Measurements from ENCODE around the gene AVPI1. TPM values are rescaled to one million over a fixed set of nuclear protein-coding genes. Genes with fewer than 3 reads are reported as not detected.
A peak's percentile ranks its signal among the peaks of the same experiment; 100 is the strongest.

Gene AVPI1
- total and polyA plus RNA-seq, 2 of the 13 experiments (the other 11 are each of a cell fraction or from before 2014, with no cell fraction given): 39.8 to 61.2 TPM

GRCh38 chr10:97647556-97647955 lies 39.5 kb downstream of the AVPI1 start:
- H3K4me3 ChIP-seq (replicated peaks in 1 of 3; ENCODE audit: insufficient read depth in 1 of 3, low read depth in 2 of 3, low read length in 3 of 3): no peak overlapping the region
- WGBS (ENCODE audit: low lambda C conversion rate): 72% methylated on average over 1 of the region's 1 CpG
- H4K20me1 ChIP-seq (ENCODE audit: insufficient read depth, low read length): no peaks in the 10 kb centered on the region
- no peaks in the 10 kb centered on the region for H3K27me3 ChIP-seq (ENCODE audit: control insufficient read depth in 1 of 2, insufficient read depth in 2 of 2, low read length in 2 of 2)
- no peak overlapping the region for H3K27ac ChIP-seq (ENCODE audit: extremely low read length, insufficient read depth, low read length)
- peaks cover 5% of the 10 kb centered on the region for H3K79me2 ChIP-seq (ENCODE audit: insufficient read depth, low read length)
- peaks cover 15 to 28% of the 10 kb centered on the region in 2 experiments for H3K36me3 ChIP-seq (replicated peaks in 1 of 2; ENCODE audit: control insufficient read depth in 1 of 2, insufficient read depth in 2 of 2, low read length in 2 of 2)
- no peak for DNase-seq (ENCODE audit: low spot score)
- H2AFZ ChIP-seq (ENCODE audit: low read length): no peak overlapping the region
- BruUV-seq (replicated peaks): no TSS peak
- intact Hi-C loops (cut with micrococcal nuclease; ENCODE audit: unreplicated experiment): no loop called here
- no peaks in the 10 kb centered on the region for H3K9me3 ChIP-seq (ENCODE audit: low read length)
- H3K9ac ChIP-seq (ENCODE audit: insufficient read depth, low read depth, low read length): no peak overlapping the region
- ChIA-PET CTCF (ENCODE audit: low intra/inter-chr PET ratio, low total read pairs) (no interaction called here), POLR2A (no interaction called here)
- in situ Hi-C loops (cut with HindIII; ENCODE audit: extremely low pct_ligation_motif_present, low pct_unique_long_range_greater_than_20kb): no loop called here
- H3K4me2 ChIP-seq (ENCODE audit: low read depth, low read length): no peak overlapping the region
- TF ChIP-seq SP1 (IDR thresholded peaks at IDR 0.05): no peak
- TF ChIP-seq SP1 (CRISPR knock-in tag; IDR thresholded peaks at IDR 0.05): no peak
- TF ChIP-seq CEBPB (IDR thresholded peaks at IDR 0.05; ENCODE audit: borderline replicate concordance, low read depth, low read length): peak; percentile 57; the same call in 1 of the 2 replicates
- no peak for FAIRE-seq
- no peak for ATAC-seq
- H3K4me1 ChIP-seq (ENCODE audit: insufficient read depth, low read length): peaks cover 28% of the 10 kb centered on the region

- CTCF ChIA-PET (ENCODE audit: low intra/inter-chr PET ratio, low total read pairs): no interaction called here
- H3K27me3 ChIP-seq (ENCODE audit: control insufficient read depth in 1 of 2, insufficient read depth in 2 of 2, low read length in 2 of 2): no peaks in the 10 kb centered on the region
- WGBS (ENCODE audit: low lambda C conversion rate): 97% methylated on average over 4 of the region's 4 CpGs
- FAIRE-seq (no peak), DNase-seq (ENCODE audit: low spot score) (no peak), ATAC-seq (no peak)
- POLR2A ChIA-PET: no interaction called here
- no peak overlapping the region for H3K27ac ChIP-seq (ENCODE audit: extremely low read length, insufficient read depth, low read length)
- peaks cover 35% of the 10 kb centered on the region for H3K4me1 ChIP-seq (ENCODE audit: insufficient read depth, low read length)
- in situ Hi-C loops (cut with HindIII; ENCODE audit: extremely low pct_ligation_motif_present, low pct_unique_long_range_greater_than_20kb) (no loop called here), intact Hi-C loops (cut with micrococcal nuclease; ENCODE audit: unreplicated experiment) (no loop called here)
- H3K4me2 ChIP-seq (ENCODE audit: low read depth, low read length): no peak overlapping the region
- peaks cover 7% of the 10 kb centered on the region for H3K79me2 ChIP-seq (ENCODE audit: insufficient read depth, low read length)
- H4K20me1 ChIP-seq (ENCODE audit: insufficient read depth, low read length): no peaks in the 10 kb centered on the region
- H2AFZ ChIP-seq (ENCODE audit: low read length): no peak overlapping the region
- H3K9me3 ChIP-seq (ENCODE audit: low read length): no peaks in the 10 kb centered on the region
- TF ChIP-seq NCOR1 (IDR thresholded peaks at IDR 0.05; ENCODE audit: borderline replicate concordance, low read length) (no peak), KLF15 (CRISPR knock-in tag; IDR thresholded peaks at IDR 0.05; ENCODE audit: borderline replicate concordance) (no peak), ZBTB44 (CRISPR knock-in tag; IDR thresholded peaks at IDR 0.05) (no peak), SALL1 (CRISPR knock-in tag; IDR thresholded peaks at IDR 0.05) (no peak), XRCC5 (optimal IDR thresholded peaks at IDR 0.05; ENCODE audit: low read length) (no peak), ZNF770 (CRISPR knock-in tag; IDR thresholded peaks at IDR 0.05) (no peak), ASH2L (IDR thresholded peaks at IDR 0.05; ENCODE audit: insufficient read length, low read depth, low read length) (no peak), ZNF432 (CRISPR knock-in tag; IDR thresholded peaks at IDR 0.05; ENCODE audit: borderline replicate concordance) (no peak), BRCA1 (CRISPR knock-in tag; IDR thresholded peaks at IDR 0.05) (no peak)
- no TSS peak for BruUV-seq (replicated peaks)
- no peak overlapping the region for H3K4me3 ChIP-seq (replicated peaks in 1 of 3; ENCODE audit: insufficient read depth in 1 of 3, low read depth in 2 of 3, low read length in 3 of 3)
- peaks cover 4 to 15% of the 10 kb centered on the region in 2 experiments; a peak in 3 of 5 replicates for H3K36me3 ChIP-seq (replicated peaks in 1 of 2; ENCODE audit: control insufficient read depth in 1 of 2, insufficient read depth in 2 of 2, low read length in 2 of 2)
- no peak overlapping the region for H3K9ac ChIP-seq (ENCODE audit: insufficient read depth, low read depth, low read length)
Measured at GRCh38 chr10:97644936-97645335, 42.1 kb downstream of the AVPI1 start.

Data from HepG2 (cell line).